ENCODE data around the gene CHST13.

CHST13 gene

GRCh38 chr3:126502656-126503055 lies 21.3 kb upstream of the CHST13 start:
- TF ChIP-seq TCF12 (IDR thresholded peaks at IDR 0.05; ENCODE audit: low read depth) (no peak), RAD21 (IDR thresholded peaks at IDR 0.05; ENCODE audit: low read depth) (no peak), NFIC (IDR thresholded peaks at IDR 0.05) (no peak), EP300 (IDR thresholded peaks at IDR 0.05; ENCODE audit: borderline replicate concordance) (no peak), CREB1 (IDR thresholded peaks at IDR 0.05; ENCODE audit: low read depth) (no peak), TAF1 (IDR thresholded peaks at IDR 0.05; ENCODE audit: low read depth) (no peak), MAX (IDR thresholded peaks at IDR 0.05) (no peak), ZBTB7A (IDR thresholded peaks at IDR 0.05; ENCODE audit: low read depth) (no peak), TEAD4 (IDR thresholded peaks at IDR 0.05) (no peak), REST (IDR thresholded peaks at IDR 0.05; ENCODE audit: low read depth) (no peak), CEBPB (IDR thresholded peaks at IDR 0.05) (no peak)

GRCh38 chr3:126503701-126504100 lies 20.3 kb upstream of the CHST13 start:
- TF ChIP-seq CEBPB (IDR thresholded peaks at IDR 0.05) (no peak), MAX (IDR thresholded peaks at IDR 0.05) (no peak), CREB1 (IDR thresholded peaks at IDR 0.05; ENCODE audit: low read depth) (no peak)

GRCh38 chr3:126507886-126508285 lies 16.1 kb upstream of the CHST13 start:
- TF ChIP-seq CEBPB (IDR thresholded peaks at IDR 0.05) (no peak), ZBTB7A (IDR thresholded peaks at IDR 0.05; ENCODE audit: low read depth) (no peak), EP300 (IDR thresholded peaks at IDR 0.05; ENCODE audit: borderline replicate concordance) (no peak), EGR1 (IDR thresholded peaks at IDR 0.05) (no peak), NFIC (IDR thresholded peaks at IDR 0.05) (no peak), REST (IDR thresholded peaks at IDR 0.05; ENCODE audit: low read depth) (no peak)

- no peak for TF ChIP-seq USF1 (IDR thresholded peaks at IDR 0.05)
- no peak for TF ChIP-seq CEBPB (IDR thresholded peaks at IDR 0.05)
- 0 out of 2 replicates have a peak, but pooled peaks have one; percentile 36 for TF ChIP-seq YY1 (IDR thresholded peaks at IDR 0.05; ENCODE audit: low read depth)
- no peak for TF ChIP-seq TCF12 (IDR thresholded peaks at IDR 0.05; ENCODE audit: low read depth)
- peak; percentile 79 for TF ChIP-seq TEAD4 (IDR thresholded peaks at IDR 0.05)
- TF ChIP-seq FOXM1 (IDR thresholded peaks at IDR 0.05; ENCODE audit: borderline replicate concordance, low read depth): no peak
- no peak for TF ChIP-seq CREB1 (IDR thresholded peaks at IDR 0.05; ENCODE audit: low read depth)
- no peak for TF ChIP-seq RAD21 (IDR thresholded peaks at IDR 0.05; ENCODE audit: low read depth)
- TF ChIP-seq REST (IDR thresholded peaks at IDR 0.05; ENCODE audit: low read depth): no peak
- TF ChIP-seq MAX (IDR thresholded peaks at IDR 0.05): peak; percentile 40; the same call in 1 of the 2 replicates
- TF ChIP-seq ZBTB7A (IDR thresholded peaks at IDR 0.05; ENCODE audit: low read depth): no peak
- TF ChIP-seq EP300 (IDR thresholded peaks at IDR 0.05; ENCODE audit: borderline replicate concordance): no peak
Observed at GRCh38 chr3:126508564-126508964, 15.4 kb upstream of the CHST13 start.

- TF ChIP-seq ZBTB7A (IDR thresholded peaks at IDR 0.05; ENCODE audit: low read depth) (no peak), EP300 (IDR thresholded peaks at IDR 0.05; ENCODE audit: borderline replicate concordance) (no peak), RAD21 (IDR thresholded peaks at IDR 0.05; ENCODE audit: low read depth) (no peak), REST (IDR thresholded peaks at IDR 0.05; ENCODE audit: low read depth) (no peak), CREB1 (IDR thresholded peaks at IDR 0.05; ENCODE audit: low read depth) (no peak), TEAD4 (IDR thresholded peaks at IDR 0.05) (no peak), TAF1 (IDR thresholded peaks at IDR 0.05; ENCODE audit: low read depth) (no peak), NFIC (IDR thresholded peaks at IDR 0.05) (no peak), CEBPB (IDR thresholded peaks at IDR 0.05) (no peak), YY1 (IDR thresholded peaks at IDR 0.05; ENCODE audit: low read depth) (no peak), MAX (IDR thresholded peaks at IDR 0.05) (no peak), FOXM1 (IDR thresholded peaks at IDR 0.05; ENCODE audit: borderline replicate concordance, low read depth) (no peak), USF1 (IDR thresholded peaks at IDR 0.05) (no peak), TCF12 (IDR thresholded peaks at IDR 0.05; ENCODE audit: low read depth) (no peak), EGR1 (IDR thresholded peaks at IDR 0.05) (no peak)
Observed at GRCh38 chr3:126509597-126510307, 14.2 kb upstream of the CHST13 start.

Data from Ishikawa (cell line).